CD4-positive, alpha-beta T cell (primary cell): ENCODE results near the gene HS3ST5. TPM values are rescaled to one million over a fixed set of nuclear protein-coding genes. Genes with fewer than 3 reads are reported as not detected.

Experiments used
- ATAC-seq: fragments of 200-7000 bp; cut with Tn5 transposase; one replicate; pipeline ENCODE4 v1.10.0; 2022; ENCODE audit warnings: mild to moderate bottlenecking; ENCODE audit not compliant: poor library complexity
- CTCF ChIA-PET: fragments of 350-600 bp; sonication (Branson Sonifier 250); formaldehyde crosslinking; loops from one replicate; lab custom pipeline; 2021; ENCODE audit warnings: antibody characterized with exemption, inconsistent platforms; lab: Charles Lee
- POLR2A ChIA-PET: fragments of 350-600 bp; sonication (Branson Sonifier 250); formaldehyde crosslinking; loops from one replicate; lab custom pipeline; 2021; ENCODE audit warnings: antibody characterized with exemption, inconsistent platforms; lab: Charles Lee
- DNase-seq, 14 experiments: peaks; one replicate each; pipeline ENCODE4 v3.0.0-alpha.2; 2013 to 2020; ENCODE audit warnings: mixed read lengths in 2 of 14
- H3K27ac ChIP-seq, 2 donors: one replicate each; pipeline versions ENCODE4 v1.5.1 to v1.7.0; 2013; ENCODE audit warnings: low read length in 2 of 2, low read depth in 1 of 2, mild to moderate bottlenecking in 1 of 2
- H3K27me3 ChIP-seq, 2 experiments: 1 replicate in 1 of 2; 2 replicates in 1 of 2; pipeline versions ENCODE4 v1.6.1 to v1.7.0; 2013; ENCODE audit warnings: low read length in 2 of 2, control low read depth in 1 of 2, mild to moderate bottlenecking in 1 of 2, moderate library complexity in 1 of 2; ENCODE audit not compliant: insufficient read depth in 2 of 2, control insufficient read depth in 1 of 2
- H3K36me3 ChIP-seq: one replicate; pipeline ENCODE4 v1.6.1; 2013; ENCODE audit warnings: low read length, control low read depth; ENCODE audit not compliant: insufficient read depth
- H3K4me1 ChIP-seq: one replicate; pipeline ENCODE4 v1.6.1; 2013; ENCODE audit warnings: low read length, control low read depth; ENCODE audit not compliant: insufficient read depth
- H3K4me3 ChIP-seq: one replicate; pipeline ENCODE4 v1.5.1; 2013; ENCODE audit warnings: mild to moderate bottlenecking, low read length, moderate library complexity
- H3K9me3 ChIP-seq, 2 experiments: 1 replicate in 1 of 2; 2 replicates in 1 of 2; pipeline versions ENCODE4 v1.6.1 to v1.7.0; 2013; ENCODE audit warnings: low read length in 2 of 2, mild to moderate bottlenecking in 2 of 2, control low read depth in 1 of 2, moderate library complexity in 1 of 2; ENCODE audit not compliant: control insufficient read depth in 1 of 2, insufficient read depth in 1 of 2
- H3K27ac Mint-ChIP-seq: one replicate; pipeline ENCODE4 v1.8.0; 2020; ENCODE audit warnings: mixed read lengths
- H3K27me3 Mint-ChIP-seq: one replicate; pipeline ENCODE4 v1.8.0; 2021; ENCODE audit warnings: mixed read lengths
- H3K36me3 Mint-ChIP-seq: one replicate; pipeline ENCODE4 v1.8.0; 2021; ENCODE audit warnings: low read depth, mixed read lengths
- H3K4me1 Mint-ChIP-seq: one replicate; pipeline ENCODE4 v1.8.0; 2021; ENCODE audit warnings: low read depth, mixed read lengths
- H3K4me3 Mint-ChIP-seq: one replicate; pipeline ENCODE4 v1.8.0; 2020; ENCODE audit warnings: mild to moderate bottlenecking, mixed read lengths
- H3K9me3 Mint-ChIP-seq: one replicate; pipeline ENCODE4 v1.8.0; 2020; ENCODE audit warnings: mixed read lengths
- intact Hi-C, 2 experiments: fragments of 100-400 bp; cut with DNase I in 1 of 2; cut with micrococcal nuclease in 1 of 2; formaldehyde crosslinking; loops; one replicate each; pipeline versions ENCODE4 v1.15.1 to v1.9.0; 2023 to 2025; cut with DNase I, micrococcal nuclease
- total RNA-seq, 174 experiments: library from RNA in 2 of 174; stranded (reverse) in 2 of 174; gene quantifications; one replicate each; pipeline ENCODE4 v1.2.3 and lab custom pipeline; 2021 to 2026
- TF ChIP-seq, protein P1 (sequence below): fragments of 200-600 bp; IDR thresholded peaks from one replicate; pipeline ENCODE4 v1.8.0; 2022; ENCODE audit warnings: antibody characterized with exemption, mild to moderate bottlenecking

HS3ST5 gene
- total RNA-seq, 2 experiments from 2014 or later = not detected

DNA sequence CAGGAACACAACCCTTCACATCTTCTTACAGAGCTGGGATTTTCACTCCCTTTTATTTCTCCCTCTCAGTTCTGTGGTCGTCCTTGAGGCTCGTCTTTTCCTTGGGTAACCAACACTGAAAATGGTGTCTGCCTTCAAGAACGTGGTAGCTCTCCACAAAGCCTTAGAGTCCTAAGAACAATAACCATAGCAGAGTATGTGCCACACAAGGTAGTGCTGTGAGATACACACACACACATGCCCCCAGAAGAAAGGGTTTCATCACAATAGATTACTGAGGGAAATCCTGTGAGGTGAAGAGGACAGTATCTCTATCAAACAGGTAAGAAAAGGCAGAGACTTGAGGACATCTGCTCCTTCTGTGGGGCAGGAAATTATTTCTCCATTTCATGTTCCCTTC lies 267.0 kb downstream of the HS3ST5 start:
- H3K27ac ChIP-seq = no peak overlapping the region
- Mint-ChIP-seq H3K27ac (no peak overlapping the region), H3K4me1 (no peaks in the 10 kb centered on the region), H3K27me3 (peaks cover 5% of the 10 kb centered on the region), H3K9me3 (no peaks in the 10 kb centered on the region), H3K36me3 (no peaks in the 10 kb centered on the region), H3K4me3 (no peak overlapping the region)
- H3K27me3 ChIP-seq = no peaks in the 10 kb centered on the region
- no peaks in the 10 kb centered on the region for H3K4me1 ChIP-seq
- H3K36me3 ChIP-seq = no peaks in the 10 kb centered on the region
- DNase-seq (no peak), ATAC-seq (no peak)
- no peak overlapping the region for H3K4me3 ChIP-seq
- ChIA-PET POLR2A (no interaction called here), CTCF (no interaction called here)
- intact Hi-C loops = no loop called here
- H3K9me3 ChIP-seq = no peaks in the 10 kb centered on the region
- TF ChIP-seq, protein P1, sequence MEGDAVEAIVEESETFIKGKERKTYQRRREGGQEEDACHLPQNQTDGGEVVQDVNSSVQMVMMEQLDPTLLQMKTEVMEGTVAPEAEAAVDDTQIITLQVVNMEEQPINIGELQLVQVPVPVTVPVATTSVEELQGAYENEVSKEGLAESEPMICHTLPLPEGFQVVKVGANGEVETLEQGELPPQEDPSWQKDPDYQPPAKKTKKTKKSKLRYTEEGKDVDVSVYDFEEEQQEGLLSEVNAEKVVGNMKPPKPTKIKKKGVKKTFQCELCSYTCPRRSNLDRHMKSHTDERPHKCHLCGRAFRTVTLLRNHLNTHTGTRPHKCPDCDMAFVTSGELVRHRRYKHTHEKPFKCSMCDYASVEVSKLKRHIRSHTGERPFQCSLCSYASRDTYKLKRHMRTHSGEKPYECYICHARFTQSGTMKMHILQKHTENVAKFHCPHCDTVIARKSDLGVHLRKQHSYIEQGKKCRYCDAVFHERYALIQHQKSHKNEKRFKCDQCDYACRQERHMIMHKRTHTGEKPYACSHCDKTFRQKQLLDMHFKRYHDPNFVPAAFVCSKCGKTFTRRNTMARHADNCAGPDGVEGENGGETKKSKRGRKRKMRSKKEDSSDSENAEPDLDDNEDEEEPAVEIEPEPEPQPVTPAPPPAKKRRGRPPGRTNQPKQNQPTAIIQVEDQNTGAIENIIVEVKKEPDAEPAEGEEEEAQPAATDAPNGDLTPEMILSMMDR = no peak

DNA sequence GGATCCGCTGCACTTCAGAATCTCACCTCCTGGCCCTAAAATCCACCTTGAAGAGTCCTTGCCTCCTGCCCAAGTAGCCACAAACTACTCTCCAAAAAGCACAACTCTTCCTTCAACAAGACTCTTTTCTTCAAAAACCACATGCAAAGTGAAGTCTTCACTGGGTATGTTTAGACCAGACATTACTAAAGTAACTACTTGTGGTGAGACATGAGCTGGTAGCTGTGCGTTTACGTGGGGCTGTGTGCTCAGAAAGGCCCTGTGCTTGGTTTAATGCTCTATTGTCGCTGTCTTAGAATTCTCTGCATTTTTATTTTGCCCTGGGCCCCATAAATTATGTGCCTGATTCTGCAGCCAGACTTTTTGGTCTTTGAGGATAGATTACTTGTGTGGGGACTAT lies 267.5 kb downstream of the HS3ST5 start:
- TF ChIP-seq, protein P1 = no peak
- H3K4me1 ChIP-seq = no peaks in the 10 kb centered on the region
- no peaks in the 10 kb centered on the region for H3K4me1 Mint-ChIP-seq
- no peak for ATAC-seq
- ChIA-PET POLR2A (no interaction called here), CTCF (no interaction called here)
- H3K27ac ChIP-seq = no peak overlapping the region
- no peaks in the 10 kb centered on the region for H3K9me3 ChIP-seq
- no peak for DNase-seq
- H3K27me3 ChIP-seq = no peaks in the 10 kb centered on the region
- H3K27ac Mint-ChIP-seq = no peak overlapping the region
- peaks cover 5% of the 10 kb centered on the region for H3K27me3 Mint-ChIP-seq
- no peaks in the 10 kb centered on the region for H3K36me3 ChIP-seq
- H3K4me3 ChIP-seq = no peak overlapping the region
- H3K36me3 Mint-ChIP-seq = no peaks in the 10 kb centered on the region
- no peaks in the 10 kb centered on the region for H3K9me3 Mint-ChIP-seq
- intact Hi-C loops = no loop called here
- no peak overlapping the region for H3K4me3 Mint-ChIP-seq

DNA sequence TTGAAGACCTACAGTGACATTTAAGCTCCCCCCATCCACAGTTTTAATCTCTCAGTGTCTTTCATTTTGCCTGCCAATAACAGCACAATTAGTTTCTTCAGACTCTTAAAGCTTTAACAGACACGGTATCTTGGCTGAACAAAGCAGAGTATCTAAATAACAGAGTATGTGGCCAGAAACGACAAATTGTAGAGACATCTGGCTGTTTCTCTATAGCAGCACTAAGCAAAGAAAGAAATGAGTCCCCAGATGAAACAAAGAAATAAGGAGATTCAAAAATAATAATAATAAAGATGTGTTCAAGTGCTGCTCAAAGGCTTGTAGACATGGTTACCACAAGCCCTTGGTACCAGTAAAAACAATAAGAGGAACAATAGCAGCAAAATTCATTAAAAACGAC lies 274.1 kb downstream of the HS3ST5 start:
- ChIA-PET CTCF (no interaction called here), POLR2A (no interaction called here)
- Mint-ChIP-seq H3K4me1 (no peaks in the 10 kb centered on the region), H3K4me3 (no peak overlapping the region), H3K27me3 (peaks cover 14% of the 10 kb centered on the region), H3K27ac (no peak overlapping the region), H3K9me3 (no peaks in the 10 kb centered on the region), H3K36me3 (no peaks in the 10 kb centered on the region)
- no peak for DNase-seq
- no peaks in the 10 kb centered on the region for H3K36me3 ChIP-seq
- H3K27ac ChIP-seq = no peak overlapping the region
- H3K27me3 ChIP-seq = peaks cover 3 to 6% of the 10 kb centered on the region in 2 experiments
- H3K4me1 ChIP-seq = no peaks in the 10 kb centered on the region
- no peaks in the 10 kb centered on the region for H3K9me3 ChIP-seq
- no peak overlapping the region for H3K4me3 ChIP-seq
- ATAC-seq = no peak
- TF ChIP-seq, protein P1 = no peak
- intact Hi-C loops = no loop called here
